IMR-90 (cell line): ENCODE results near the gene EID2B.

ENCODE experiments used
- BHLHE40 ChIP-seq: fragments of 150-350 bp; IDR thresholded peaks from 2 replicates; pipeline ENCODE4 v1.6.1; 2016; ENCODE audit warnings: mild to moderate bottlenecking, low read depth, low read length
- CHD1 ChIP-seq: IDR thresholded peaks from 2 replicates; pipeline ENCODE4 v1.6.1; 2012; ENCODE audit warnings: low read depth, low read length, improper control_type of control experiment
- FOS ChIP-seq: fragments of 150-350 bp; IDR thresholded peaks from 2 replicates; pipeline ENCODE4 v1.6.1; 2016; ENCODE audit warnings: low read depth, low read length
- MAFK ChIP-seq: IDR thresholded peaks from 2 replicates; pipeline ENCODE4 v1.6.1; 2012; ENCODE audit warnings: low read depth, low read length, improper control_type of control experiment
- MAZ ChIP-seq: IDR thresholded peaks from 2 replicates; pipeline ENCODE4 v1.6.1; 2012; ENCODE audit warnings: low read depth, mild to moderate bottlenecking, low read length, improper control_type of control experiment, moderate library complexity, borderline replicate concordance
- NFE2L2 ChIP-seq: fragments of 150-350 bp; IDR thresholded peaks from 2 replicates; pipeline ENCODE4 v1.6.1; 2016; ENCODE audit warnings: low read depth, mild to moderate bottlenecking, low read length
- POLR2A ChIP-seq: IDR thresholded peaks from 2 replicates; pipeline ENCODE4 v1.6.1; 2012; ENCODE audit warnings: mild to moderate bottlenecking, low read depth, low read length
- RCOR1 ChIP-seq: IDR thresholded peaks from 2 replicates; pipeline ENCODE4 v1.6.1; 2012; ENCODE audit warnings: mild to moderate bottlenecking, low read length, improper control_type of control experiment; ENCODE audit not compliant: insufficient replicate concordance
- RFX5 ChIP-seq: IDR thresholded peaks from 2 replicates; pipeline ENCODE4 v1.8.0; 2012; ENCODE audit warnings: low read depth, mild to moderate bottlenecking, low read length, moderate library complexity
- TF ChIP-seq, protein P1 (sequence below): conservative IDR thresholded peaks from 2 replicates; pipeline ENCODE4 v1.5.1; 2012; ENCODE audit warnings: mild to moderate bottlenecking, low read depth, low read length, improper control_type of control experiment
- TF ChIP-seq, protein P2 (sequence below): fragments of 150-350 bp; IDR thresholded peaks from 2 replicates; pipeline ENCODE4 v1.6.1; 2016; ENCODE audit warnings: low read depth, mild to moderate bottlenecking, low read length, moderate library complexity, borderline replicate concordance
- TF ChIP-seq, protein P3 (sequence below): fragments of 150-350 bp; IDR thresholded peaks from 2 replicates; pipeline ENCODE4 v1.6.1; 2017; ENCODE audit warnings: mild to moderate bottlenecking, antibody characterized with exemption, low read length, low read depth

DNA sequence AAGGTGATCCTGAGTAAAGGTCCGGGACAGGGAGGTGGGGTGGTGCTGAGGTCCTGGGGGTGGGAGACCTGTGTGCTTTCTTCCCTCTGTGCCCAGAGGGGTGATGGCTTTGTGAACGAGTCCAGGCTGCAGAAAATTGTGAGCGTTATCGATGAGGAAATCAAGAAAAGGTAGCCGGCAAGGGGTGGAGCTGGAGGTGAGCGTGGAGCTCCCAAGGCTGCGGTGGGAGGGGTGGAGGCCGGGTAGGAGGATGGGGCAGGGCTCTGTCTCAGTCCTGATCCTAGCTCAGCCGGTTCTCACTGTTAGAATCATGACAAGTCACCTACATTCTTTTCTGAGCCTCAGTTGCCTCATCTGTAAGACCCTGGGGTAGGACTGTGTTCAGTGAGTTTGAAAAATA lies 13.7 kb downstream of the EID2B start:
- no peak for TF ChIP-seq POLR2A
- TF ChIP-seq, protein P1, sequence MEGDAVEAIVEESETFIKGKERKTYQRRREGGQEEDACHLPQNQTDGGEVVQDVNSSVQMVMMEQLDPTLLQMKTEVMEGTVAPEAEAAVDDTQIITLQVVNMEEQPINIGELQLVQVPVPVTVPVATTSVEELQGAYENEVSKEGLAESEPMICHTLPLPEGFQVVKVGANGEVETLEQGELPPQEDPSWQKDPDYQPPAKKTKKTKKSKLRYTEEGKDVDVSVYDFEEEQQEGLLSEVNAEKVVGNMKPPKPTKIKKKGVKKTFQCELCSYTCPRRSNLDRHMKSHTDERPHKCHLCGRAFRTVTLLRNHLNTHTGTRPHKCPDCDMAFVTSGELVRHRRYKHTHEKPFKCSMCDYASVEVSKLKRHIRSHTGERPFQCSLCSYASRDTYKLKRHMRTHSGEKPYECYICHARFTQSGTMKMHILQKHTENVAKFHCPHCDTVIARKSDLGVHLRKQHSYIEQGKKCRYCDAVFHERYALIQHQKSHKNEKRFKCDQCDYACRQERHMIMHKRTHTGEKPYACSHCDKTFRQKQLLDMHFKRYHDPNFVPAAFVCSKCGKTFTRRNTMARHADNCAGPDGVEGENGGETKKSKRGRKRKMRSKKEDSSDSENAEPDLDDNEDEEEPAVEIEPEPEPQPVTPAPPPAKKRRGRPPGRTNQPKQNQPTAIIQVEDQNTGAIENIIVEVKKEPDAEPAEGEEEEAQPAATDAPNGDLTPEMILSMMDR: no peak
- TF ChIP-seq NFE2L2: no peak
- TF ChIP-seq, protein P2, sequence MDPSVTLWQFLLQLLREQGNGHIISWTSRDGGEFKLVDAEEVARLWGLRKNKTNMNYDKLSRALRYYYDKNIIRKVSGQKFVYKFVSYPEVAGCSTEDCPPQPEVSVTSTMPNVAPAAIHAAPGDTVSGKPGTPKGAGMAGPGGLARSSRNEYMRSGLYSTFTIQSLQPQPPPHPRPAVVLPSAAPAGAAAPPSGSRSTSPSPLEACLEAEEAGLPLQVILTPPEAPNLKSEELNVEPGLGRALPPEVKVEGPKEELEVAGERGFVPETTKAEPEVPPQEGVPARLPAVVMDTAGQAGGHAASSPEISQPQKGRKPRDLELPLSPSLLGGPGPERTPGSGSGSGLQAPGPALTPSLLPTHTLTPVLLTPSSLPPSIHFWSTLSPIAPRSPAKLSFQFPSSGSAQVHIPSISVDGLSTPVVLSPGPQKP: no peak
- TF ChIP-seq BHLHE40: no peak
- TF ChIP-seq FOS: no peak
- TF ChIP-seq MAZ: no peak
- TF ChIP-seq, protein P3, sequence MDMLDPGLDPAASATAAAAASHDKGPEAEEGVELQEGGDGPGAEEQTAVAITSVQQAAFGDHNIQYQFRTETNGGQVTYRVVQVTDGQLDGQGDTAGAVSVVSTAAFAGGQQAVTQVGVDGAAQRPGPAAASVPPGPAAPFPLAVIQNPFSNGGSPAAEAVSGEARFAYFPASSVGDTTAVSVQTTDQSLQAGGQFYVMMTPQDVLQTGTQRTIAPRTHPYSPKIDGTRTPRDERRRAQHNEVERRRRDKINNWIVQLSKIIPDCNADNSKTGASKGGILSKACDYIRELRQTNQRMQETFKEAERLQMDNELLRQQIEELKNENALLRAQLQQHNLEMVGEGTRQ: no peak
- no peak for TF ChIP-seq MAFK
- TF ChIP-seq CHD1: no peak
- no peak for TF ChIP-seq RFX5
- no peak for TF ChIP-seq RCOR1
